ENCODE data around the gene ABHD13. TPM values are rescaled to one million over a fixed set of nuclear protein-coding genes. Genes with fewer than 3 reads are reported as not detected.
"Not testable (repeated sequence)": the region's sequence is repeated elsewhere in the genome, so short reads cannot be mapped to it uniquely, and the experiment has no call there.

The ABHD13 gene
- total RNA-seq, 1 donor from 2014 or later: 10.5 TPM

- Histone ChIP-seq H3K9me3 (no peaks in the 10 kb centered on the region), H3K36me3 (no peaks in the 10 kb centered on the region), H3K27ac (no peak overlapping the region), H3K27me3 (ENCODE audit: low read depth) (no peaks in the 10 kb centered on the region), H3K4me3 (no peak overlapping the region), H3K4me1 (no peaks in the 10 kb centered on the region)
- intact Hi-C loops (cut with DNase I): no loop called here
- TF ChIP-seq CTCF (IDR thresholded peaks at IDR 0.05): no peak
- DNase-seq (no peak), ATAC-seq (no peak)
Measured at GRCh38 chr13:108257248-108257647, 39.1 kb downstream of the ABHD13 start.

GRCh38 chr13:108263621-108264355 is 45.6 kb downstream of the ABHD13 start:
- Histone ChIP-seq H3K36me3 (no peaks in the 10 kb centered on the region), H3K27ac (no peak overlapping the region), H3K9me3 (no peaks in the 10 kb centered on the region), H3K4me1 (peaks cover 3% of the 10 kb centered on the region), H3K4me3 (no peak overlapping the region), H3K27me3 (ENCODE audit: low read depth) (no peaks in the 10 kb centered on the region)
- intact Hi-C loops (cut with DNase I): no loop called here
- peak in 1 of 2 donors; percentile 23 for ATAC-seq
- no peak for TF ChIP-seq CTCF (IDR thresholded peaks at IDR 0.05)
- no peak for DNase-seq

GRCh38 chr13:108266321-108266990 is 48.3 kb downstream of the ABHD13 start:
- no peaks in the 10 kb centered on the region for H3K36me3 ChIP-seq
- no peak for TF ChIP-seq CTCF (IDR thresholded peaks at IDR 0.05)
- peak overlapping the region; percentile 12 for H3K4me3 ChIP-seq
- peaks cover 24% of the 10 kb centered on the region for H3K4me1 ChIP-seq
- ATAC-seq (no peak), DNase-seq (no peak)
- no peaks in the 10 kb centered on the region for H3K9me3 ChIP-seq
- no peaks in the 10 kb centered on the region for H3K27me3 ChIP-seq (ENCODE audit: low read depth)
- intact Hi-C loops (cut with DNase I): no loop called here
- peak overlapping the region; percentile 70 for H3K27ac ChIP-seq

DNA sequence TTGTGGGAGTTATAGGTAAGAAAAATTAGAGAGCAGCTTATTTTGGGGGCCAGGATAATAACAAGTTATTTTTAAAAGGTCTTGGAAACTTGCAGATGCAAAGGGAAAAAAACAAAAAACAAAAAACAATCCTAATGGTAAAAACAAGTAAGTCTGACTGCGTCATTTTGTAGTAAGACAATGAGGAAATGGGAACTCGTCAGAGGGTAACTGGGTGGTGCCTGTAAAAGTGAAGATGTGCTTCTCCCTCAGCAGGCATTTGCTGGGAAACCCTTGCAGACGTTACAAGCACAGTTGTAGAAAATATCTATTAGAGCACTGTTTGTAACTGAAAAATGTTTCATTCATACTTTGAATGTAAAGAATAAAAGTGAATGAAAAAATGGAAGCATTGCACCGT is 49.2 kb downstream of the ABHD13 start:
- H3K27ac ChIP-seq: peak overlapping the region; percentile 70
- intact Hi-C loops (cut with DNase I): no loop called here
- ATAC-seq: peak in 1 of 2 donors; percentile 42

GRCh38 chr13:108267855-108268254 is 49.7 kb downstream of the ABHD13 start:
- DNase-seq; H3K36me3 ChIP-seq; H3K4me3 ChIP-seq; H3K9me3 ChIP-seq; H3K27me3 ChIP-seq (ENCODE audit: low read depth); ATAC-seq; intact Hi-C loops (cut with DNase I); H3K27ac ChIP-seq: not testable (repeated sequence)
- peaks cover 24% of the 10 kb centered on the region for H3K4me1 ChIP-seq

More for the DNA sequence above, 49.2 kb downstream of the ABHD13 start:
- no peak for TF ChIP-seq CTCF (IDR thresholded peaks at IDR 0.05)
- Histone ChIP-seq H3K9me3 (no peaks in the 10 kb centered on the region), H3K4me3 (no peak overlapping the region), H3K36me3 (no peaks in the 10 kb centered on the region), H3K4me1 (peaks cover 24% of the 10 kb centered on the region), H3K27me3 (ENCODE audit: low read depth) (no peaks in the 10 kb centered on the region)
- DNase-seq: no peak
